ENCODE results near the gene ALOX15.
"Not testable (repeated sequence)": the region's sequence is repeated elsewhere in the genome, so short reads cannot be mapped to it uniquely, and the experiment has no call there.

- not testable (repeated sequence) for TF ChIP-seq POLR2A, CTCF, POLR2AphosphoS5, EP300 (IDR thresholded peaks at IDR 0.05)
Measured at GRCh38 chr17:4639301-4640059, 2.0 kb downstream of the ALOX15 start.
